GM12891 (cell line): ENCODE data around the gene MRGPRX2.

Experiments
- PAX5 ChIP-seq: IDR thresholded peaks from 2 replicates; pipeline ENCODE4 v1.6.1; 2011; ENCODE audit warnings: low read length, moderate library complexity, mild to moderate bottlenecking; ENCODE audit not compliant: insufficient read depth, severe bottlenecking
- POLR2A ChIP-seq: IDR thresholded peaks from 2 replicates; pipeline ENCODE4 v1.6.1; 2011; ENCODE audit warnings: low read depth, low read length, control low read depth
- TAF1 ChIP-seq: IDR thresholded peaks from 2 replicates; pipeline ENCODE4 v1.6.1; 2011; ENCODE audit warnings: low read depth, low read length, control low read depth

DNA sequence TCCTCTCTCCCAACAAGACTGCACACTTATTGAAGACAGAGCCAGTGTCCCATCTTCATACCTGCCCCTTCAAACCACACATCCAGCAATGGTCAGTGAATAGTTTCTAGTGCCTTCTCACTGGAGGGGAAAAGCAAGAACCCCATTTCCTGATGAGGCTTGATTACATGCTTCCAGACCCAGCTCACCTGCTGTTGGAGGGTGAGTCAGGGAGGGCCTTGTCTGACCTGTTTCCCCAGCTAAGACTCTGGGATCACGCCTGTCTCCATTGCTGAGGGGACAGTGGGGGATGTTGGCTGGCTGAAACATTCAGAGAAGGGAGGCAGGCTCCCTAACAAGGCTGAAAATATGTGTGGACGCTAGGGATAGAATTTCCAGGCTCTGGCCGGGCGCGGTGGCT lies 28.9 kb upstream of the MRGPRX2 start:
- TF ChIP-seq PAX5 = no peak
- TF ChIP-seq TAF1 = no peak
- TF ChIP-seq POLR2A = no peak
